Body of pancreas (tissue), 4 donors: Measurements from ENCODE around the gene KLHDC7A. TPM values are rescaled to one million over a fixed set of nuclear protein-coding genes. Genes with fewer than 3 reads are reported as not detected.

Experiments
- ATAC-seq: fragments of 150-250 bp; one replicate; pipeline ENCODE4 v1.9.1; 2016
- DNase-seq, 4 donors: peaks; one replicate each; pipeline ENCODE4 v3.0.0-alpha.2; 2019
- H3K27ac ChIP-seq, 4 donors: fragments of 200-600 bp; sonication (generic); 1 replicate in 3 of 4; 2 replicates in 1 of 4; pipeline versions ENCODE4 v1.5.1 to v1.6.1; 2016 to 2019; ENCODE audit warnings: mild to moderate bottlenecking in 1 of 4, mixed read lengths in 1 of 4, moderate library complexity in 1 of 4
- H3K27me3 ChIP-seq, 2 donors: fragments of 200-600 bp; sonication (generic); one replicate each; pipeline ENCODE4 v1.6.0; 2016; ENCODE audit warnings: mild to moderate bottlenecking in 1 of 2
- H3K36me3 ChIP-seq, 2 donors: fragments of 200-600 bp; sonication (generic); replicated peaks in 1 of 2; 2 replicates each; pipeline ENCODE4 v1.5.1; 2016; ENCODE audit warnings: low read depth in 2 of 2; ENCODE audit not compliant: insufficient read depth in 1 of 2
- H3K4me1 ChIP-seq: fragments of 200-600 bp; sonication (generic); one replicate; pipeline ENCODE4 v1.6.0; 2016
- H3K4me3 ChIP-seq, 2 donors: fragments of 200-600 bp; sonication (generic); 1 replicate in 1 of 2; 2 replicates in 1 of 2; pipeline ENCODE4 v1.5.1; 2016 to 2019
- H3K9me3 ChIP-seq, 3 donors: fragments of 200-600 bp; sonication (generic); 1 replicate in 2 of 3; 2 replicates in 1 of 3; pipeline ENCODE4 v1.5.1; 2016
- POLR2A ChIP-seq, 3 donors: fragments of 450-650 bp; IDR thresholded peaks; one replicate each; pipeline ENCODE4 v1.6.1; 2016; ENCODE audit warnings: antibody characterized with exemption in 3 of 3, mild to moderate bottlenecking in 2 of 3
- WGBS, 2 donors: methylation state at CpG; one replicate each; pipeline ENCODE4 v1.1.5; 2017; 5-methylcytosine and 5-hydroxymethylcytosine counted together
- intact Hi-C: fragments of 100-400 bp; cut with DNase I; formaldehyde crosslinking; loops from one replicate; pipeline ENCODE4 v1.15.1; 2023
- total RNA-seq, 2 donors: library from RNA; depleted of rRNA; stranded (reverse); fragments of >200 nt; gene quantifications; one replicate each; pipeline ENCODE4 v1.1.0, GENCODE V29; 2016
- TF ChIP-seq, protein P1 (sequence below), 7 experiments: fragments of 450-650 bp in 4 of 7; fragments of 200-600 bp in 3 of 7; sonication (generic) in 3 of 7; IDR thresholded peaks; one replicate each; pipeline ENCODE4 v1.5.1; 2016 to 2019; ENCODE audit warnings: antibody characterized with exemption in 7 of 7

The KLHDC7A gene
- total RNA-seq, 2 donors from 2014 or later: 3.6 to 5.6 TPM

DNA sequence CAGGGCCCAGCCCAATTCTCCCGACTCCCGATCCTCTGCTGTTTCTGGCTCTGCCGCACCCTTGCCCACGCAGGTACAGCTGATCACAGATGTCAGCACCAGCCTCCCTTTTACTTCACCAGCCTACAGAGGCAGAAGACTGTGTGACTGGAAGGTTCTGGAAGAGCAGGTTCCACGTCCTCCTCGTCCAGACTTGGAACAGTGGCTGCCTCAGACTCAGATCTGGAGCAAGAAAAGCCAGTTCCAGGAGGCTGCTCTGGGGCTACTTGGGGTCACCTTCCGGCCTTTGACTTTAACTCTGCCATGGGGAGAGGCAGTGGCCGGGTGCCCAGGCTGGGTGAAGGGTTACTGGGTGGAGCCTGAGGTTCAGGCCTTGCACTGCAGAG, 16.1 kb upstream of the KLHDC7A start:
- Histone ChIP-seq H3K36me3 (no peaks in the 10 kb centered on the region), H3K4me3 (no peak overlapping the region), H3K9me3 (no peaks in the 10 kb centered on the region), H3K27ac (peak overlapping the region; percentile 75 to 84 (median 78)), H3K4me1 (peaks cover 22% of the 10 kb centered on the region), H3K27me3 (no peaks in the 10 kb centered on the region)
- ATAC-seq (peak; percentile 83), DNase-seq (peak; percentile 70 to 82 (median 80))
- intact Hi-C loops: no loop called here
- peak in 1 of 3 donors; percentile 13 for TF ChIP-seq POLR2A (IDR thresholded peaks at IDR 0.05)
- TF ChIP-seq, protein P1, sequence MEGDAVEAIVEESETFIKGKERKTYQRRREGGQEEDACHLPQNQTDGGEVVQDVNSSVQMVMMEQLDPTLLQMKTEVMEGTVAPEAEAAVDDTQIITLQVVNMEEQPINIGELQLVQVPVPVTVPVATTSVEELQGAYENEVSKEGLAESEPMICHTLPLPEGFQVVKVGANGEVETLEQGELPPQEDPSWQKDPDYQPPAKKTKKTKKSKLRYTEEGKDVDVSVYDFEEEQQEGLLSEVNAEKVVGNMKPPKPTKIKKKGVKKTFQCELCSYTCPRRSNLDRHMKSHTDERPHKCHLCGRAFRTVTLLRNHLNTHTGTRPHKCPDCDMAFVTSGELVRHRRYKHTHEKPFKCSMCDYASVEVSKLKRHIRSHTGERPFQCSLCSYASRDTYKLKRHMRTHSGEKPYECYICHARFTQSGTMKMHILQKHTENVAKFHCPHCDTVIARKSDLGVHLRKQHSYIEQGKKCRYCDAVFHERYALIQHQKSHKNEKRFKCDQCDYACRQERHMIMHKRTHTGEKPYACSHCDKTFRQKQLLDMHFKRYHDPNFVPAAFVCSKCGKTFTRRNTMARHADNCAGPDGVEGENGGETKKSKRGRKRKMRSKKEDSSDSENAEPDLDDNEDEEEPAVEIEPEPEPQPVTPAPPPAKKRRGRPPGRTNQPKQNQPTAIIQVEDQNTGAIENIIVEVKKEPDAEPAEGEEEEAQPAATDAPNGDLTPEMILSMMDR (IDR thresholded peaks at IDR 0.05): no peak
- WGBS, 2 donors: 27 to 34% methylated on average over 7 to 8 of the region's 8 CpGs

DNA sequence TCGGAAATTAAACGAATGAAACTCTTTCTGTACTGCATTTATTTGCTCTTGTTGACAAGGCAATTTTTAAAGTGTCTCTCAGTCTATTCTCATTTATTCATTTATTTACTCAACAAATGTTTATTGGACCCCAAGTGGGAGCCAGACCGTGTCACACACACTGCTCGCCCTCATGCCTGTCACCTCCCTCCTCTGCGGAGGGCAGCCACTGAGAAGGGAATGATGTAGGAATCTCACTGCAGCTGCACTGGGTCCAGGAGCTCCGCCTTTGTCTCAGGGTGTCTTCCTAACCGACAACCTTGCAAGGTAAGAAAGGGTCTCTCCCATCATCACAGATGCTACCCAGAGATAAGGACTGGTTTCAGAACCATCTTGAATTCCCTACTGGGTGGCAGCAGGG, 14.1 kb upstream of the KLHDC7A start:
- Histone ChIP-seq H3K9me3 (no peaks in the 10 kb centered on the region), H3K36me3 (no peaks in the 10 kb centered on the region), H3K27me3 (no peaks in the 10 kb centered on the region), H3K4me1 (peaks cover 22% of the 10 kb centered on the region), H3K27ac (no peak overlapping the region), H3K4me3 (no peak overlapping the region)
- WGBS, 2 donors: 78 to 82% methylated on average over 7 of the region's 7 CpGs
- no peak for DNase-seq
- intact Hi-C loops: no loop called here
- TF ChIP-seq, protein P1 (IDR thresholded peaks at IDR 0.05): no peak
- no peak for TF ChIP-seq POLR2A (IDR thresholded peaks at IDR 0.05)
- no peak for ATAC-seq

DNA sequence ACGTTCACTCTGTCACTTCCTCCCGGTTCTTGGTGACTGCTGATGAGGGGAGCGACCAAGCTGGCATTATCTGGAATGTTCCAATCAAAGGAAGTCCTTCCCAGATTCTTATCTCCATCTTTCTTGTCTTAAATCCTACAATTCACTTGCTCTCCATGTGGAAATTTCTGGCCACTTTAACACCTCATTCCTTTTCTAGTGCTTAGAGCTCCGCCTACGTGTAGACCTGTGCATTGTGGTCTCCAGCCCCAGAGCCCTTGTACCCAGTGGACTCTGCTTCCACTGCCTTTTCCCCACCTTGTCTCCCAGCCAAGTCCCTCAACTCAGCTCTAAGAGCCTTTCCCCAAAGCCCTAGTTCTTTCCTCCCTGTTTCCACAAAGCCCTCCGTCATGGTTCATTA, 12.2 kb upstream of the KLHDC7A start:
- TF ChIP-seq, protein P1 (IDR thresholded peaks at IDR 0.05): no peak
- no peak for TF ChIP-seq POLR2A (IDR thresholded peaks at IDR 0.05)
- ATAC-seq: no peak
- WGBS, 2 donors: 77 to 87% methylated on average over 6 of the region's 6 CpGs

DNA sequence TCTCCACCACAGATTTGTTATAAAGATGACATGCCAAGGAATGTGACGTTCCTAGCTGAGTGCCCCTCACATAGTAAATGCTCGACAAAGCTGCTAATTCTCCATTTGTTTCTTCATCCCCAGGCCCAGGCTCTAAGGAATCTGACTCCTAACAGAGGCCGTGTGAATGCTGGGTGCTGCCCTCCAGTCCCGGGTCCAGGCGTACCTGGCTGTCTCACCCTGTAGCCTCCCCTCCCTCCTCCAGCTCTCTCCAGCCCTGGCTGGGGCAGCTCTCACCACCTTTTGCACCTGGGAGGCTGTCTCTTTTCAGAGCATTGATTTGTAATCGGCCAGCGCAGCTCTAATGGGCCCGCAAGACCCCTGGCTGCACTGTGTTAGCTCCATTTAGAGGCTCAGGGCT, 11.2 kb upstream of the KLHDC7A start:
- ATAC-seq (no peak), DNase-seq (no peak)
- 76 to 88% methylated on average over 8 of the region's 8 CpGs for WGBS, 2 donors
- Histone ChIP-seq H3K4me3 (no peak overlapping the region), H3K4me1 (peaks cover 10% of the 10 kb centered on the region), H3K27ac (no peak overlapping the region), H3K27me3 (no peaks in the 10 kb centered on the region), H3K9me3 (no peaks in the 10 kb centered on the region), H3K36me3 (no peaks in the 10 kb centered on the region)
- TF ChIP-seq, protein P1 (IDR thresholded peaks at IDR 0.05): no peak
- no peak for TF ChIP-seq POLR2A (IDR thresholded peaks at IDR 0.05)
- intact Hi-C loops: no loop called here

More for the DNA sequence above, 12.2 kb upstream of the KLHDC7A start:
- Histone ChIP-seq H3K4me1 (peaks cover 20% of the 10 kb centered on the region), H3K27ac (no peak overlapping the region), H3K4me3 (no peak overlapping the region), H3K27me3 (no peaks in the 10 kb centered on the region), H3K9me3 (no peaks in the 10 kb centered on the region), H3K36me3 (no peaks in the 10 kb centered on the region)
- intact Hi-C loops: no loop called here
- no peak for DNase-seq

DNA sequence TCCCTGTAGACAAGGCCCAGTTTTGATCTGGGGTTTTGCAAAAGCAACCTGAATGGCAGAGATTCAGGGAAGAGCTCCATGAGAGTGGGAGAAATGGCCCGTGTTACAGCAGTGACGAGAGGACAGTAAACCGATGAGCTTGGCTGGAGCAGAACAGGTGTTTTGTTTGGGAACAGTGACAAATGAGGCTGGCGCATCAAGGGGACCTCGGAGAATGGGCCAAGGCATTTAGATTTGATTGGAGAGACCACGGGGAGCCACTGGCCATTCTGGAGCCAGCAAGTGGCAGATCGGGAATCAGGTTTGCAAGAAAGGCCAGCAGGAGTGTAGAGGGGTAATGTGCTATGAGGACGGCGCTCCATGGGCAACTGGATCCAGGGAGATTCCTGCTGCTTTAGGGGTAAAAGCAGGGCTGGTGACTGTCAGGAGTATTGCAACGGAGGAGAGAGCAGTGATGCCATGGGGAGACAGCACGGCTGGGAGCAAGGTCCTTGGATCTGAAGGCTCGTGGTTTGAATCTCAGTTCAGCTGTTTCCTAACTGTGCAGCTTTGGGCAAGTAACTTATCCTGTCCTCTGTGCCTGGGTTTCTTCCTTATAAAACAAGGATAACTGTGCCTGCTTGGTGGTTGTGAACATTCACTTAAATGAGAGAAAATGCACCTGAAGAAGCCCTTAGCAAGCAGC, 9.9 kb upstream of the KLHDC7A start:
- Histone ChIP-seq H3K36me3 (no peaks in the 10 kb centered on the region), H3K4me1 (no peaks in the 10 kb centered on the region), H3K4me3 (no peak overlapping the region), H3K9me3 (no peaks in the 10 kb centered on the region), H3K27ac (no peak overlapping the region), H3K27me3 (no peaks in the 10 kb centered on the region)
- no peak for DNase-seq
- no peak for ATAC-seq
- no peak for TF ChIP-seq POLR2A (IDR thresholded peaks at IDR 0.05)
- TF ChIP-seq, protein P1 (IDR thresholded peaks at IDR 0.05): no peak
- WGBS, 2 donors: 78 to 82% methylated on average over 12 of the region's 12 CpGs
- intact Hi-C loops: loop anchor here (10.0 kb wide), 1 partner anchor 64 kb away; no protein-coding TSS in a partner anchor
